Measurements from ENCODE around the gene GALNT14. TPM values are rescaled to one million over a fixed set of nuclear protein-coding genes. Genes with fewer than 3 reads are reported as not detected.

The GALNT14 gene
- total RNA-seq, 1 donor from 2014 or later: 2.1 TPM

GRCh38 chr2:31067259-31067658 is 71.0 kb downstream of the GALNT14 start:
- no peak overlapping the region for H3K4me3 Mint-ChIP-seq (ENCODE audit: unreplicated experiment)
- FAIRE-seq: no peak

GRCh38 chr2:31066551-31066950 is 71.7 kb downstream of the GALNT14 start:
- Mint-ChIP-seq H3K27ac (ENCODE audit: unreplicated experiment) (no peak overlapping the region), H3K36me3 (ENCODE audit: low read depth, unreplicated experiment) (no peaks in the 10 kb centered on the region), H3K4me1 (ENCODE audit: low read depth, unreplicated experiment) (peaks cover 4% of the 10 kb centered on the region), H3K4me3 (ENCODE audit: unreplicated experiment) (no peak overlapping the region), H3K9me3 (ENCODE audit: unreplicated experiment) (peaks cover 4% of the 10 kb centered on the region), H3K27me3 (ENCODE audit: low read depth, unreplicated experiment) (peaks cover 19% of the 10 kb centered on the region)
- no peaks in the 10 kb centered on the region for H3K27me3 ChIP-seq (ENCODE audit: insufficient read depth, low read length)
- no peak overlapping the region for H3K27ac ChIP-seq (ENCODE audit: low read depth, low read length)
- H3K4me3 ChIP-seq (ENCODE audit: insufficient read depth, low read depth, low read length): no peak overlapping the region
- H3K4me2 ChIP-seq (ENCODE audit: low read length): no peak overlapping the region
- H3K4me1 ChIP-seq (ENCODE audit: insufficient read depth, low read length): no peaks in the 10 kb centered on the region
- no peak overlapping the region for H3K9ac ChIP-seq (ENCODE audit: low read length)
- DNase-seq (ENCODE audit: low read depth) (no peak), FAIRE-seq (no peak)
- H3K36me3 ChIP-seq (ENCODE audit: insufficient read depth, low read length): no peaks in the 10 kb centered on the region
- no peaks in the 10 kb centered on the region for H3K79me2 ChIP-seq (ENCODE audit: insufficient read depth, low read length)
- no peaks in the 10 kb centered on the region for H3K9me3 ChIP-seq (ENCODE audit: insufficient read depth, low read depth, low read length)
- H2AFZ ChIP-seq (ENCODE audit: low read depth, low read length): no peak overlapping the region
- TF ChIP-seq CTCF (IDR thresholded peaks at IDR 0.05; ENCODE audit: insufficient read depth, low read depth, low read length): no peak
- no peak for TF ChIP-seq EZH2 (IDR thresholded peaks at IDR 0.05; ENCODE audit: insufficient read depth, low read length)
- no peaks in the 10 kb centered on the region for H4K20me1 ChIP-seq (ENCODE audit: insufficient read depth, low read length)

More at GRCh38 chr2:31067259-31067658, 71.0 kb downstream of the GALNT14 start:
- Histone ChIP-seq H2AFZ (ENCODE audit: low read depth, low read length) (no peak overlapping the region), H3K4me1 (ENCODE audit: insufficient read depth, low read length) (no peaks in the 10 kb centered on the region), H3K27ac (ENCODE audit: low read depth, low read length) (no peak overlapping the region), H3K27me3 (ENCODE audit: insufficient read depth, low read length) (no peaks in the 10 kb centered on the region), H3K4me2 (ENCODE audit: low read length) (no peak overlapping the region), H4K20me1 (ENCODE audit: insufficient read depth, low read length) (no peaks in the 10 kb centered on the region), H3K4me3 (ENCODE audit: insufficient read depth, low read depth, low read length) (no peak overlapping the region), H3K36me3 (ENCODE audit: insufficient read depth, low read length) (no peaks in the 10 kb centered on the region), H3K79me2 (ENCODE audit: insufficient read depth, low read length) (no peaks in the 10 kb centered on the region), H3K9me3 (ENCODE audit: insufficient read depth, low read depth, low read length) (no peaks in the 10 kb centered on the region), H3K9ac (ENCODE audit: low read length) (no peak overlapping the region)
- no peak for DNase-seq (ENCODE audit: low read depth)
- H3K9me3 Mint-ChIP-seq (ENCODE audit: unreplicated experiment): peaks cover 4% of the 10 kb centered on the region
- peaks cover 4% of the 10 kb centered on the region for H3K4me1 Mint-ChIP-seq (ENCODE audit: low read depth, unreplicated experiment)
- H3K27ac Mint-ChIP-seq (ENCODE audit: unreplicated experiment): no peak overlapping the region
- peaks cover 19% of the 10 kb centered on the region for H3K27me3 Mint-ChIP-seq (ENCODE audit: low read depth, unreplicated experiment)
- H3K36me3 Mint-ChIP-seq (ENCODE audit: low read depth, unreplicated experiment): no peaks in the 10 kb centered on the region
- TF ChIP-seq CTCF (IDR thresholded peaks at IDR 0.05; ENCODE audit: insufficient read depth, low read depth, low read length): no peak

- Histone ChIP-seq H3K27ac (ENCODE audit: low read depth, low read length) (no peak overlapping the region), H3K79me2 (ENCODE audit: insufficient read depth, low read length) (no peaks in the 10 kb centered on the region), H3K27me3 (ENCODE audit: insufficient read depth, low read length) (no peaks in the 10 kb centered on the region), H3K4me2 (ENCODE audit: low read length) (no peak overlapping the region), H4K20me1 (ENCODE audit: insufficient read depth, low read length) (no peaks in the 10 kb centered on the region), H3K36me3 (ENCODE audit: insufficient read depth, low read length) (no peaks in the 10 kb centered on the region), H2AFZ (ENCODE audit: low read depth, low read length) (no peak overlapping the region), H3K4me1 (ENCODE audit: insufficient read depth, low read length) (no peaks in the 10 kb centered on the region), H3K9me3 (ENCODE audit: insufficient read depth, low read depth, low read length) (no peaks in the 10 kb centered on the region), H3K4me3 (ENCODE audit: insufficient read depth, low read depth, low read length) (no peak overlapping the region), H3K9ac (ENCODE audit: low read length) (no peak overlapping the region)
- TF ChIP-seq EZH2 (IDR thresholded peaks at IDR 0.05; ENCODE audit: insufficient read depth, low read length): no peak
- no peak for TF ChIP-seq CTCF (IDR thresholded peaks at IDR 0.05; ENCODE audit: insufficient read depth, low read depth, low read length)
- H3K9me3 Mint-ChIP-seq (ENCODE audit: unreplicated experiment): peaks cover 4% of the 10 kb centered on the region
- FAIRE-seq: no peak
- peaks cover 4% of the 10 kb centered on the region for H3K4me1 Mint-ChIP-seq (ENCODE audit: low read depth, unreplicated experiment)
- no peak for DNase-seq (ENCODE audit: low read depth)
- no peak overlapping the region for H3K27ac Mint-ChIP-seq (ENCODE audit: unreplicated experiment)
- H3K36me3 Mint-ChIP-seq (ENCODE audit: low read depth, unreplicated experiment): no peaks in the 10 kb centered on the region
- H3K27me3 Mint-ChIP-seq (ENCODE audit: low read depth, unreplicated experiment): peaks cover 21% of the 10 kb centered on the region
- no peak overlapping the region for H3K4me3 Mint-ChIP-seq (ENCODE audit: unreplicated experiment)
Measured at GRCh38 chr2:31066086-31066485, 72.2 kb downstream of the GALNT14 start.
